22Rv1 (cell line): ENCODE results near the gene BRI3.

Experiments
- H3K27ac ChIP-seq: fragments of 450-650 bp; 2 replicates; pipeline ENCODE4 v1.5.1; 2017
- ZFX ChIP-seq: fragments of 450-650 bp; IDR thresholded peaks from 2 replicates; pipeline ENCODE4 v1.6.1; 2017; ENCODE audit warnings: antibody characterized with exemption, borderline replicate concordance
- TF ChIP-seq, protein P1 (sequence below): fragments of 450-650 bp; IDR thresholded peaks from 2 replicates; pipeline ENCODE4 v1.5.1; 2017; ENCODE audit warnings: mild to moderate bottlenecking

BRI3 gene

DNA sequence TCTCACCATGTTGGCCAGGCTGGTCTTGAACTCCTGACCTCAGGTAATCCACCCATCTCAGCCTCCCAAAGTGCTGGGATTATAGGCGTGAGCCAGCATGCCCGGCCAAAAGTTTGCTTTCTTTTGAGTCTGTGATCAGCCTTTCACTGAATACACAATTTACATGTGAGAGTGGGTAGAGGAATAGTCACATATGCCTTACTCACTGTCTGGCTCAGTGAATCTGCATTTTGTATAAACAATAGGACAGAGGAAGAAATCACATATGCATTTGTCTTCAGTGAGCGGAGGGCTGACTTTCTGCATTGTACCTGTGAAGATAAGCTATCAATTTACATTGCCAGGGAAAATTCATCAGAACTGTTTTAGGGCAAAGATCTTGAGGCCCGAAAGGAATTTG, 27.0 kb upstream of the BRI3 start:
- no peak for TF ChIP-seq ZFX
- H3K27ac ChIP-seq, result no peak overlapping the region

DNA sequence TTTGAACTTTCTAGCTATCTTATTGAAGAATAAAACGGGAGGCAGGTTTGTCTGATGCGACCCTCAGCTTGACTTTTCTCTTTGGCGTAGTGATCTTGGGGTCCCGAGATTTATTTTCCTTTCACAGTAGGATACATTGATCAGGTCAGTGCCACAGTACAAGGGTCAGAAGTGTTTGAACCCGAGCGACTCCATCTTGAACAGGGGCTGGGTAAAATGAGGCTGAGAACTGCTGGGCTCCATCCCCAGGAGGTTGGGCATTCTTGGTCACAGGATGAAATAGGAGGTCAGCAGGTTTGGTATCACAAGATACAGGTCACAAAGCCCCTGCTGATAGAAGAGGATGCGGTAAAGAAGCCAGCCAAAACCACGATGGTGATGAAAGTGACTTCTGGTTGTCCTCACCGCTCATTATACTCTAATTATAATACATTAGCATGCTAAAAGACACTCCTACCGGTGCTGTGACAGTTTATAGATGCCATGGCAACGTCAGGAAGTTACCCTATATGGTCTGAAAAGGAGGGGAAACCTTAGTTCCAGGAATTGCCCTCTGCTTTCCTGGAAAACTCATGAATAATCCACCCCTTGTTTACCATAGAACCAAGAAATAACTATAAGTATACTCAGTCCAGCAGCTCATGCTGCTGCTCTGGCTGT, 26.4 kb upstream of the BRI3 start:
- no peak overlapping the region for H3K27ac ChIP-seq
- TF ChIP-seq ZFX, result no peak
- TF ChIP-seq, protein P1, sequence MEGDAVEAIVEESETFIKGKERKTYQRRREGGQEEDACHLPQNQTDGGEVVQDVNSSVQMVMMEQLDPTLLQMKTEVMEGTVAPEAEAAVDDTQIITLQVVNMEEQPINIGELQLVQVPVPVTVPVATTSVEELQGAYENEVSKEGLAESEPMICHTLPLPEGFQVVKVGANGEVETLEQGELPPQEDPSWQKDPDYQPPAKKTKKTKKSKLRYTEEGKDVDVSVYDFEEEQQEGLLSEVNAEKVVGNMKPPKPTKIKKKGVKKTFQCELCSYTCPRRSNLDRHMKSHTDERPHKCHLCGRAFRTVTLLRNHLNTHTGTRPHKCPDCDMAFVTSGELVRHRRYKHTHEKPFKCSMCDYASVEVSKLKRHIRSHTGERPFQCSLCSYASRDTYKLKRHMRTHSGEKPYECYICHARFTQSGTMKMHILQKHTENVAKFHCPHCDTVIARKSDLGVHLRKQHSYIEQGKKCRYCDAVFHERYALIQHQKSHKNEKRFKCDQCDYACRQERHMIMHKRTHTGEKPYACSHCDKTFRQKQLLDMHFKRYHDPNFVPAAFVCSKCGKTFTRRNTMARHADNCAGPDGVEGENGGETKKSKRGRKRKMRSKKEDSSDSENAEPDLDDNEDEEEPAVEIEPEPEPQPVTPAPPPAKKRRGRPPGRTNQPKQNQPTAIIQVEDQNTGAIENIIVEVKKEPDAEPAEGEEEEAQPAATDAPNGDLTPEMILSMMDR, result no peak

DNA sequence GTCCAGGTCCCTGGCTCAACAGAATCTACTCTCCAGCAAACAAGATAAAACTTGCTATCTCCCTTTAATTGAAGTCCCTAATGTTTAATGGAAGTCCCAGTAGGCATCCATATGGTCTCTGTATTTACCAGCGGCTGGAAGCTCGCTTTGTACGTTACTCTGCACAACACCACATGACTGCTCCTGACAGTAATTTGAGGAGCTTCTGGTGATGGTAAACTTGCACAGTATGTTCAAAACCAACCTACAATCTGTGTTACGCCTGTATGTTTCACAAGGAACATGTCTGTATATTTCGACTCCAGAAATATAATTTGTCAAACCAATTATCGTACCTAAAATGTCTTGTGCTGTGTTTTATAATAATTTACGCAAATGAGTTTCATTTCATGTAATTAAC, 25.1 kb upstream of the BRI3 start:
- no peak overlapping the region for H3K27ac ChIP-seq
- TF ChIP-seq ZFX, result no peak
- TF ChIP-seq, protein P1, result no peak

DNA sequence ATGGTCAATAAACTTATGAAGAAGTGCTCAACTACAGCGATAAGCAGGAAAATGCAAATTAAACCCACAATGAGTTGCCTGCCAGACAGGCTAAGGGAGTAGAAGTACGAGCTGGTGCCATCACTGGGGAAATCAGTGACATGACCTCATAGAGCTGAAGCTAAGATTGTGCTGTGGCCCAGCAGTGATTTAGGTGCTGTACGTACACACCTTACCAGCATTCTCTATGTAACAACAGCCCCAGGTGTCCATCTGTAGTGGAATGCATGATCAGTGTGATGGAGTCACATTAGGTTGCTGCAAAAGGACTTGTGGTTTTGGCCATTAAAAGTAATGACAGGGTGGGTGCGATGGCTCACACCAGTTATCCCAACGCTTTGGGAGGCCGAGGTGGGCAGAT, 23.8 kb upstream of the BRI3 start:
- TF ChIP-seq ZFX, result no peak
- TF ChIP-seq, protein P1, result no peak
- H3K27ac ChIP-seq, result no peak overlapping the region

DNA sequence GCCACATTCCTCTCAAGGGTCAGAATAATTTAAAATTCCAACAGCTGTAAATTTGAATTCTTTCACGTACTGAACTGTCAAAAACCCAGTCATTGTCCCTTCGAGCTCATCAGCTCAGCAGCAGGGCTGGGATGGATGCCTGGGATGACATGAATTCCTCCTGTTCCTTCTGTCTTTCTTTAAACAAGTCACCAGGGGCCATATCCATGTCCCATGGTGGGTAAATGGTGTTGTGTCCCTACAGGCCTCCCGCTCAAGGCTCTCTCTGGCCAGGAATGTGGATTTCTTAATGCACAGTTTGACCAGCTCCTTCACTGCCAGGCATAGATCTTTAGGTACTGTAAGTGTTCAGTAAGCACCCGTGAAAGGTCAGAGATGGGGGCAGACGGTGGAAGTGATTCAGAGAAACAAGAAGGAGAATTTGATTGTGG, 15.6 kb upstream of the BRI3 start:
- no peak for TF ChIP-seq ZFX
- TF ChIP-seq, protein P1, result no peak
- H3K27ac ChIP-seq, result no peak overlapping the region

DNA sequence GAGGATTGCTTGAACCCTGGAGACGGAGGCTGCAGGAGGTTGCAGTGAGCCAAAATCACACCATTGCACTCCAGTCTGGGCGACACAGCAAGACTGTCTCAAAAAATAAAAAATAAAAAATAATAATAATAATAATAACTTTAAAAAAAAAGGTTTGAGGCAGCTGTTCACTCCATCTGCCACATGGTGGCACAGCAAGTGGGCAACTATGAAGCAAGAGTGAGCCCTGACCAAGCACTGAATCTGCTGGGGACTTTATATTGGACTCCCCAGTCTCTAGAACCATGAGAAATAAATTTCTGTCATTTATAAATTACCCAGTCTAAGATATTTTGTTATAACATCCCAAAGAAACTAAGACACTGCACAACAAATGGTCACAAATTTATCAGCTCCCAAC, 14.6 kb upstream of the BRI3 start:
- H3K27ac ChIP-seq, result no peak overlapping the region
- TF ChIP-seq, protein P1, result peak; percentile 65
- no peak for TF ChIP-seq ZFX

DNA sequence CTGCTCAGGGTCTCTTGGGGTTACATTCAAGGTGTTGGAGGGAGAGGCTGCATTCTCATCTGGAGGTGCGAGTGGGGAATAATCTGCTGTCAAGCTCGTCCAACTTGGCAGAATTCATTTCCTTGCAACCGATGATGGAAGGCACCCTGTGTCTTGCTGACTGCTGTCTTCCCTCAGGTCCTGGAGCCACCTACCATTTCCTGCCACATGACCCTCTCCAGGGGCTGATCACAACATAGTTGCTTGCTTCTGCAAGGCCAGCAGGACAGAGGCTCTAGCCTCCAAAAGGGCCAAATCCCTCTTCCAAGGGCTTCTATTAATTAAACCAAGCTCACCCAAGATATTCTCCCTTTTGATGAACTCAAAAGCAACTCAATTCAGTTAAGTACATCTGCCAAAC, 14.2 kb upstream of the BRI3 start:
- TF ChIP-seq, protein P1, result no peak
- no peak for TF ChIP-seq ZFX
- H3K27ac ChIP-seq, result no peak overlapping the region

DNA sequence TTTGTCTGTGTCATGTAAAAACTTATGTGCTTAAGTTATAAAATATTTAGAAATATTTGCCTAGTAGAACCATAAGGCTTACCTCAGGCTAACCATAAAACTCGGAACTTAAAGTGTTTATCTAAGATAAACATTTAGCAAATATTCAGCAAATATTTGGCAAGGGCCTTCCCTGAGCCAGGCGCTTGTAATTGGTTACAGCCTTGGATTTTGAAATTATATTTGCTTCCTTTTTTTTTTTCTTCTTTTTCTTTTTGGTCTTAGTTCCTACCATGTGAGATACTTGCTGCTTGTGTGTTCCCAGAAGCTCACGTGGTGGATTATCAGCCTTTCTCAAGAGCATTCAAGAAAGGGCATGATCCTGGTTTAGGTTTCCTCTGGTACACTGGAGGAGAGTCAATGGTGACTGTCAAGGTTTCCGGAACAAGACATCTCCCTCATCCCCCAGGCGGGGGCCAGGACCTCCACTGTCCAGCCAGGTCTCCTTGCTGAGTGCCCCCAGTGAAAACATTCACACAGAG, 5.2 kb upstream of the BRI3 start:
- H3K27ac ChIP-seq, result peak overlapping the region; percentile 78
- TF ChIP-seq, protein P1, result no peak
- TF ChIP-seq ZFX, result no peak
